Measurements from ENCODE around the gene CPNE2. TPM values are rescaled to one million over a fixed set of nuclear protein-coding genes. Genes with fewer than 3 reads are reported as not detected.

Gene CPNE2
- total RNA-seq, 1 experiment from 2014 or later: 35.2 TPM

GRCh38 chr16:57128771-57129389 lies 36.5 kb downstream of the CPNE2 start:
- intact Hi-C loops (cut with micrococcal nuclease; ENCODE audit: unreplicated experiment): no loop called here
- Histone ChIP-seq H3K9me3 (ENCODE audit: insufficient read depth, low read depth) (no peaks in the 10 kb centered on the region), H3F3A (ENCODE audit: insufficient read depth, low read depth) (no peaks in the 10 kb centered on the region), H3K4me3 (no peak overlapping the region), H3K27ac (no peak overlapping the region), H2AFZ (no peak overlapping the region), H3K36me3 (ENCODE audit: low read depth) (no peaks in the 10 kb centered on the region), H3K4me1 (replicated peaks; ENCODE audit: insufficient read depth) (no peaks in the 10 kb centered on the region), H3K27me3 (ENCODE audit: insufficient read depth, low read depth) (no peaks in the 10 kb centered on the region), H3K79me2 (ENCODE audit: low read depth) (no peaks in the 10 kb centered on the region), H3K9me2 (ENCODE audit: insufficient read depth) (no peaks in the 10 kb centered on the region), H3K4me2 (no peak overlapping the region), H4K20me1 (ENCODE audit: insufficient read depth) (no peaks in the 10 kb centered on the region)
- POLR2A ChIA-PET (ENCODE audit: unreplicated experiment): no interaction called here
- no peak for TF ChIP-seq EZH2 (IDR thresholded peaks at IDR 0.05; ENCODE audit: low read depth)
- no peak for TF ChIP-seq CTCF (conservative IDR thresholded peaks at IDR 0.05)
- DNase-seq: no peak
- CTCF ChIA-PET: no interaction called here
- no TSS peak for BruUV-seq (replicated peaks)

DNA sequence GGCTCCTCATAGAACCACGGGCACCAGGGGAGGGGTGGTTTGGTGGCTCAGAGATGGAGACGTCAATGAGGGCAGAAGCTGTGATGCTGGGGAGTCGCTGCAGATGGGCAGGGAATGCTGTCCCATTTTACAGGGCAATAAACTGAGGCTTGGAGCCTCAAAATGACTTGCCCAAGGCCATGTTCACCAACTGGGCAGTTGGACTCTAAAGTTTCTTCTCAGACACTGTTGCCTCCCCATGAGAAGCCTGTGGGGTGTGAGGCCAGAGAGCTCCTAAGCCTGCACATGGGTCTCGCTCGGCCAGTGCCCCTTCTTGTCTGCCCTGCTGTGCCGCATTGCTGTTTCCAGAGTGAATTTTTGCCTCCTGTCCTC lies 38.6 kb downstream of the CPNE2 start:
- Histone ChIP-seq H3F3A (ENCODE audit: insufficient read depth, low read depth) (no peaks in the 10 kb centered on the region), H3K4me2 (no peak overlapping the region), H3K27ac (no peak overlapping the region), H3K27me3 (ENCODE audit: insufficient read depth, low read depth) (no peaks in the 10 kb centered on the region), H4K20me1 (ENCODE audit: insufficient read depth) (no peaks in the 10 kb centered on the region), H3K4me1 (replicated peaks; ENCODE audit: insufficient read depth) (peaks cover 5% of the 10 kb centered on the region; the same call in 1 of the 2 replicates), H3K9me2 (ENCODE audit: insufficient read depth) (no peaks in the 10 kb centered on the region), H3K36me3 (ENCODE audit: low read depth) (no peaks in the 10 kb centered on the region), H2AFZ (no peak overlapping the region), H3K4me3 (no peak overlapping the region), H3K79me2 (ENCODE audit: low read depth) (no peaks in the 10 kb centered on the region), H3K9me3 (ENCODE audit: insufficient read depth, low read depth) (no peaks in the 10 kb centered on the region)
- DNase-seq: no peak
- BruUV-seq (replicated peaks): no TSS peak
- ChIA-PET CTCF (no interaction called here), POLR2A (ENCODE audit: unreplicated experiment) (no interaction called here)
- TF ChIP-seq CTCF (conservative IDR thresholded peaks at IDR 0.05) (no peak), EZH2 (IDR thresholded peaks at IDR 0.05; ENCODE audit: low read depth) (no peak)
- intact Hi-C loops (cut with micrococcal nuclease; ENCODE audit: unreplicated experiment): no loop called here

DNA sequence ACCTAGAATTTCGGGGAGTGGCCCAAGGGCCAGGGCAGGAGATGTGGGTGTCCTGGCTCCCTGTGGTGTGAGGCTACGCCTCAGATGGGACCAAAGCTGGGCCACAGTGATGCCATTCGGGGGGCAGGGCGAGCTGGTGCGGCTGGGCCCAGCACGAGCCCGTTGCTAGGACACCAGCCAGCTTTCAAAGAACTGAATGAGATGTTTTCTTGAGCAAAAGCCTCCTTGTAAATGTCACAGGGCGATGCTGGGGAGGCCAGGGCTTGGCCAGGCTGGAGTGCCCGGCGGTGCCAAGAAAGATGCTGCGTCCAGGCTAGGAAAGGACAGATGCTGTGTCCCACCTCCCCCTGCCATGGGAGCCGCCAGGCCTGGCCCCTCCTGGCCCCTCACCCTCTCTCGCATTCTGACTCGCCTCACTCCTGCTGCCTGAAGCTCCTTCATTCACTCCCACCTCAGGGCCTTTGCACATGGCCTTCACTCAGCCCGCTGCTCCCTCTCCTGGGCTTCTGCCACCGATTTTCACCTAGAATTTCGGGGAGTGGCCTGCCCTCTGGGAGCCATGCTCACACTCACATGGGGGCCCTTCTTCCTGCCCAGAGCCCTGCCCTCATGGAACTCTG lies 39.1 kb downstream of the CPNE2 start:
- Histone ChIP-seq H3K79me2 (ENCODE audit: low read depth) (no peaks in the 10 kb centered on the region), H3K4me1 (replicated peaks; ENCODE audit: insufficient read depth) (peaks cover 5% of the 10 kb centered on the region; the same call in 1 of the 2 replicates), H3F3A (ENCODE audit: insufficient read depth, low read depth) (no peaks in the 10 kb centered on the region), H3K27me3 (ENCODE audit: insufficient read depth, low read depth) (no peaks in the 10 kb centered on the region), H3K4me3 (no peak overlapping the region), H3K27ac (no peak overlapping the region), H3K4me2 (no peak overlapping the region), H2AFZ (no peak overlapping the region), H3K9me2 (ENCODE audit: insufficient read depth) (no peaks in the 10 kb centered on the region), H4K20me1 (ENCODE audit: insufficient read depth) (no peaks in the 10 kb centered on the region), H3K36me3 (ENCODE audit: low read depth) (no peaks in the 10 kb centered on the region), H3K9me3 (ENCODE audit: insufficient read depth, low read depth) (no peaks in the 10 kb centered on the region)
- DNase-seq: no peak
- intact Hi-C loops (cut with micrococcal nuclease; ENCODE audit: unreplicated experiment): no loop called here
- ChIA-PET POLR2A (ENCODE audit: unreplicated experiment) (no interaction called here), CTCF (no interaction called here)
- no TSS peak for BruUV-seq (replicated peaks)
- TF ChIP-seq CTCF (conservative IDR thresholded peaks at IDR 0.05) (no peak), EZH2 (IDR thresholded peaks at IDR 0.05; ENCODE audit: low read depth) (no peak)
